Eye (tissue), 1 donor: Measurements from ENCODE around the gene MAGEC1.
"Not testable (repeated sequence)": the region's sequence is repeated elsewhere in the genome, so short reads cannot be mapped to it uniquely, and the experiment has no call there.

Source experiments
- DNase-seq: peaks from one replicate; pipeline ENCODE4 v3.0.0-alpha.2; 2015

MAGEC1 gene, protein sequence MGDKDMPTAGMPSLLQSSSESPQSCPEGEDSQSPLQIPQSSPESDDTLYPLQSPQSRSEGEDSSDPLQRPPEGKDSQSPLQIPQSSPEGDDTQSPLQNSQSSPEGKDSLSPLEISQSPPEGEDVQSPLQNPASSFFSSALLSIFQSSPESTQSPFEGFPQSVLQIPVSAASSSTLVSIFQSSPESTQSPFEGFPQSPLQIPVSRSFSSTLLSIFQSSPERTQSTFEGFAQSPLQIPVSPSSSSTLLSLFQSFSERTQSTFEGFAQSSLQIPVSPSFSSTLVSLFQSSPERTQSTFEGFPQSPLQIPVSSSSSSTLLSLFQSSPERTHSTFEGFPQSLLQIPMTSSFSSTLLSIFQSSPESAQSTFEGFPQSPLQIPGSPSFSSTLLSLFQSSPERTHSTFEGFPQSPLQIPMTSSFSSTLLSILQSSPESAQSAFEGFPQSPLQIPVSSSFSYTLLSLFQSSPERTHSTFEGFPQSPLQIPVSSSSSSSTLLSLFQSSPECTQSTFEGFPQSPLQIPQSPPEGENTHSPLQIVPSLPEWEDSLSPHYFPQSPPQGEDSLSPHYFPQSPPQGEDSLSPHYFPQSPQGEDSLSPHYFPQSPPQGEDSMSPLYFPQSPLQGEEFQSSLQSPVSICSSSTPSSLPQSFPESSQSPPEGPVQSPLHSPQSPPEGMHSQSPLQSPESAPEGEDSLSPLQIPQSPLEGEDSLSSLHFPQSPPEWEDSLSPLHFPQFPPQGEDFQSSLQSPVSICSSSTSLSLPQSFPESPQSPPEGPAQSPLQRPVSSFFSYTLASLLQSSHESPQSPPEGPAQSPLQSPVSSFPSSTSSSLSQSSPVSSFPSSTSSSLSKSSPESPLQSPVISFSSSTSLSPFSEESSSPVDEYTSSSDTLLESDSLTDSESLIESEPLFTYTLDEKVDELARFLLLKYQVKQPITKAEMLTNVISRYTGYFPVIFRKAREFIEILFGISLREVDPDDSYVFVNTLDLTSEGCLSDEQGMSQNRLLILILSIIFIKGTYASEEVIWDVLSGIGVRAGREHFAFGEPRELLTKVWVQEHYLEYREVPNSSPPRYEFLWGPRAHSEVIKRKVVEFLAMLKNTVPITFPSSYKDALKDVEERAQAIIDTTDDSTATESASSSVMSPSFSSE

GRCh38 chrX:141903400-141904155 lies at the start of gene MAGEC1:
Gene MAGEC1, plus strand, starts transcription at chrX:141903894. Its CDS starts 1,179 bp downstream, at chrX:141905073.
- no peak for DNase-seq

GRCh38 chrX:141857479-141857878 lies 46.2 kb upstream of the MAGEC1 start:
- no peak for DNase-seq

DNA sequence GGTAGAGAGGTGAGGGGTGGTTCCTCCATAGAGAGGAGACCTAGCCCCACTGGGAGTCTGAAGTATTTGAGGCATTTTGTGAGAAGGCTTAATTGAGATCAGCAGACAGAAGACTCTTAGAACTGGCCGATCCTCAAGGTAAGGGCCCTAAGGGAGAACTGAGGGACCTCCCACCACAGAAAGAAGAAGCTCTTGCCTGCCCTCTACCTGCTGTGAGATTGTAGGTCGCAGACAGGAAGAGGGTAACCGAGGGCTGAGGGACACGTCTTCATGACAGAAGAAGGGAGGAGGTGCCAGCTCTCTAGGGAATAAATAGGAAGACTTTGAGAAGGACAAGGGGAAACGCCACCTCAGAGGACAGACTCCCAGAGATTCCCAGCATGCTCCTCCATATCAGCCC lies 24.1 kb upstream of the MAGEC1 start:
- DNase-seq = no peak

DNA sequence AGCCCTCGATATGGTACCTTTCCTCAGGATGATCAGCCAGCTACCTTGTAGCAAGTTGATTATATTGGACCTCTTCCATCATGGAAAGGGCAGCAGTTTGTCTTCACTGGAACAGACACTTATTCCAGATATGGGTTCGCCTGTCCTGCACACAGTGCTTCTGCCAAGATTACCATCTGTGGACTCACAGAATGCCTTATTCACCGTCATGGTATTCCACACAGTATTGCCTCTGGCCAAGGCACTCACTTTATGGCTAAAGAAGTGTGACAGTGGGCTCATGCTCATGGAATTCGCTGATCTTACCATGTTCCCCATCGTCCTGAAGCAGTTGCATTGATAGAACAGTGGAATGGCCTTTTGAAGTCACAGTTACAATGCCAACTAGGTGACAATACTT lies 14.9 kb upstream of the MAGEC1 start:
- DNase-seq = not testable (repeated sequence)

DNA sequence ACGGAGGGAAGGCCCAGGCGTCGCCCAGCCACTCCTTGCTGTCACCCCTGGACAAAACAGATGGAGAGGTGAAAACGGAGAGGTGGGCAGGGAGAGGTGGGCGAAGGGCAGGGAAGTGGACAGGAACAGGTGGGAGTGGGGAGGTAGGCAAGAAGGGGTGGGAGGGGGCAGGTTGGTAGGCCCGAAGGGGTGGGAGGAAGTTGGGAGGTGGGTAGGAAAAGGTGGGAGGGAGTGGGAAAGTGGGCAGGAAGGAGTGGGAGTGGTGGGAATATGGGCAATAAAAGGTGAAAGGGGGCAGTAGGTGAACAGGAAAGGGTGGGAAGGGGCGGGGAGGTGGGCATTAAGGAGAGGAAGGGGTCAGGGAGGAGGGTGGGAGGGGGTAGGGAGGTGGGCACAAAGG lies 9.0 kb upstream of the MAGEC1 start:
- no peak for DNase-seq

DNA sequence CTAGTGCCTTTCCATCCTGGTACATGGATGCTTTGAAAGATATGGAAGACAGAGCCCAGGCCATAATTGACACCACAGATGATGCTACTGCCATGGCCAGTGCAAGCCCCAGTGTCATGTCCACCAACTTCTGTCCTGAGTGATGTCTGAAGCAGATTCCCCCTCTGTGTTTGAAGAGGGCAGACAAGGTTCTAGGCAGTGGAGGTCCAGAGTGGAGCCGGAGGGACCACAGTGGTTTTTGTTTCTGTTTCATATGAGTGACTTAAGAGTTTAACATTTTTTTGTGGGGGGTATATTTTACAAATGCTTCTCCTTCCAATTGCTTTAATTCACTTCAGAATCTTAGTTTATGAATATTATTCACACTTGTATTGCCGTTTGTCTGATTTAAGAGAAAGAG lies 6.0 kb upstream of the MAGEC1 start:
- no peak for DNase-seq

DNA sequence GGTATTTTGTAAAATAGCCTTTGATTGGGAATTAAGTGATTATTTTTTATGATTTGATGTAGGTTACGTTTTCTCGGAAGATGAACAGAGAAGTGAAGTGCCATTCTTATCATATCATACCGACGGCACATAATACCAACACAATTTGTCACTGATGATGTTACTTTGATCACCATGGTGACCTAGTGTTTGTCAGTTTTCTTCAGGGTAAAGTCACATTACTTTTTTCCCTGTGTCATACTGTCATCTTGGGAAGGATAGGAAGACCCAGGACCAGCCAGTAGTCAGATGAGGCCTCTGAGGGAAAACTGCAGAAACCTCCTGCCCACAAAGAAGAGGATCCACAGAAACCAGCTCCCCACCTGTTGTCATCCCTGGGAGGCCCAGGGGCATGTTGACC lies 1.3 kb upstream of the MAGEC1 start:
- DNase-seq = no peak

DNA sequence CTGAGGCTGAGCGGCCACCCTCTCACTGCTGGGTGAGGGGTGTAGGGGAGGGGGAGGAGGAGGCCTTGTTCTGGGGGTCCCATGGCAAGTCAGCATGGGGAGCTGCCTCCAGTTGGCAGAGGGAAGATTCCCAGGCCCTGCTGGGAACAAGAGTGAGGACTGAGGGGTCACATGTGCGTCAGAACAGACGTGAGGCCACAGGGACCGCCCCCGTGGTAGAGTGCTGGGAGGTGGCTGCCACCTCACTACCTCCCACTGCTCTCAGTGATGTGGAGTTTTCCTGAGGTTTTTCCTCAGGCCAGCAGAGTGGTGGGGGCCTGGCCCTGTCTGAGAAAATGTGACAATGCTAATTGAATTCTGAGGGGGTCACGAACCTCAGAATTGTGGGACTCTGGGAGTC lies 568 bp downstream of the MAGEC1 start:
- no peak for DNase-seq

DNA sequence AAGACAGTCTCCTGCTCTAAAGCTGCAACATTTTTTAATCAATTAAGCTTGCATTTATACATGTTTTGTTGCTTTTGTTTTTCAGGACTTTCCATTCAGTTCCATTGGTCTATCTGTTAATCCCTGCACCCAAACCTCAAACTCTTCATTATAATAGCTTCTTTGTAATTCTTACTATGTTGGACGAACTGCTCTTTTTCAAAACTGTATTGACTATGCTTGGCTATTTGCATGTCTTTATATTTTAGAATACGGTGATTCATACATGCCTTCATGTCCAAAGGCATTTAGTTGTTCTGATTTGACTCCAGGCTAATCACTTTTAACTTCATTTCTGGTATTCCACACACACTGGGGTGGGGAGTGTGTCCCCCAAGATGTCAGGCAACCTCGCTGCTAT lies 14.1 kb downstream of the MAGEC1 start:
- DNase-seq = no peak

- no peak for DNase-seq
These were observed 20.6 kb downstream of the MAGEC1 start for GRCh38 chrX:141924293-141924692.

DNA sequence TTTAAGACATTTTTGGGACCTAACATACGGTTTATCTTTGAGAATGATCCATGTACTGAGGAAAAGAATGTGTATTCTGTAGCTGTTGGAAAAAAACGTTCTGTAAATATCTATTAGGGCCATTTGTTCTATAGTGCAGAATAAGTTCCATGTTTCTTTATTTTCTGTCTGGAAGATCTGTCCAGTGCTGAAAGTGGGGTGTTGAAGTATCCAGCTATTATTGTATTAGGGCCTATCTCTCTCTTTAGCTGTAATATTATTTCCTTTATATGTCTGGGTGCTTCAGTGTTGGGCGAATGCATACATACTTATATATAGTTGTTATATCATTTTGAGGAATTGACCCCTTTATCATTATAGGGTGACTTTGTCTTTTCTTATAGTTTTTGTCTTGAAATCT lies 24.7 kb downstream of the MAGEC1 start:
- no peak for DNase-seq

DNA sequence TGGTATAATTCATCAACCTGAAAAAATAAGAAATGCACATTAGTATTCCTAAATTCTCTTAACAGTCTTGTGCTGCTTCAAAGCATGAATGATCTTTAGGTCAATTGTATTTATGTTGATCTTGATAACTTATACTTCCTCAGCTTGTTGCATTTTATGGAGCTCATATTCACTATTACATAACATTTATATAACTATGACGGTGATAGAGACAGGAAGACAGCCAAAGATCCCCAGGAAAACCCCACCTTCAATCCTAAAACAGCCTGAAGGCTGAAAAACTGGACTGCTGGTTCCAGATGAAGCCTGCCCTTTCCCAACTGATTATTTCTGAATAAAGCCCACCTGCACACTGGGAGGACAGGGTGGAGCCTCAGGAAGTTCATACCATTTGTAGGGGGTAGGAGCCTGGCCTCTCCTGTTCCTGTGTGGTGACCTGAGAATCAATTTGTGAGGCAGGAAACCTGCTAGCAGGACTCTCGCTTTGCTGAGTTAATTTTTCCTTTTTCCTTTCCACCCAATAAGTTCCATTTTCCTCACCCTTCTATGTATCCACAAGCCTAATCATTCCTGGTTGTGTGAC lies 30.5 kb downstream of the MAGEC1 start:
- no peak for DNase-seq

DNA sequence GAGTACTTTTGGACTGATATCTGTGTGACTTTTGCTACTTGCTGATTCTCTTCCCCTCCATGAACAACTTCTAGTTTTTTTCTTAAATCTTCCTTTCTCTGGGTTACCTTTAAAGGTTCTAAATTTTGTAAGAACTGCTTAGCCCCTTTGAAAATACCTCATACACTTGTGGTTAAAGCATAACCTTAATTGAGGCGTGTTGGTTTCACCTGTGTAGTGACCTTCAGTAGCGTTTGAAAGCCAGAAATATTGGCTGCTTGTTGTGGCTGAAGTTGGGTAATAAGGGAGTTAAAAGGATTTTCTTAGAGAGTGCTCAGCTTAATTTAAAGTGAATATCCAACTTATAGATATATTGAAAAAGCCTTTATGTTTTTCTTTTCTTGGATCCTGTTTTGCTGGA lies 32.0 kb downstream of the MAGEC1 start:
- DNase-seq = no peak

DNA sequence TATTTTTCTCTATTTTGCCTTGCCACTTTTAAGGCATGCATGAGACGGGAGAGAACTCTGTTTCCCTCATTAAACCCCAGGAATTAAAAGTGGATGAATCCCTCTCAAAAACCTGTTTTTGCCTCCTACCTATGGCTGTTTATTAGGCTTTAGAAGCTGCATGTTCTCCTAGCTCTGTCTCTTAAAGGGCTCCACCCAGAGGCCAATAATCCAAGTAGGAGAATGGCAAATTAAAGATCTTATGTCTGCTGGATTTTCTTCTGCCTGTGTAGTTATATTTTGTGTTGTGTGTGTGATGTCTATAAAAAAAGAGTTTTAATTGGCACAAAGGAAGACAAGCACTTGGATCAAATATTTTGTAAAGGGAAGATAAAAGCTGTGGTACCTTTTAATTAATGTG lies 32.4 kb downstream of the MAGEC1 start:
- no peak for DNase-seq

DNA sequence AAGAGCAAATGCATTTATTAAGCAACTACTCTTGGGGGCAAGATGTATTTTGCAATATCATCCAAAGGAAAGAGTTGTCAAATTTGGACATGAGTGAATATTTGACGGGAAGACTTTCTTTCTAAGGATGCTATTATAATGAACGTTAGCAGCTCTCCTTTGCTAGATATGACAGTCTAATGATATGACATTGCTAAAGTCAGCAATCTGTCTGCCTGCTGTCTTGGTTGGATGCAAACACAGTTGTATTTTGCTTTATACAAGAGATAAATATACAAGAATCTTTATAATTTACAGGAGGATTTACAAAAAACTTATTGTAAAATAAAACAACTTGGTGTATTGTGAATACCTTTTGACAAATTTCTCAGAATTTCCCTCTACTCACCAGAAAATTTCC lies 37.5 kb downstream of the MAGEC1 start:
- no peak for DNase-seq

GRCh38 chrX:141945426-141945825 lies 41.7 kb downstream of the MAGEC1 start:
- DNase-seq = no peak

GRCh38 chrX:141947350-141947749 lies 43.7 kb downstream of the MAGEC1 start:
- DNase-seq = no peak

GRCh38 chrX:141952603-141953002 lies 48.9 kb downstream of the MAGEC1 start:
- no peak for DNase-seq

- no peak for DNase-seq
These were observed 55.0 kb downstream of the MAGEC1 start for GRCh38 chrX:141958675-141959074.
